Caco-2 (cell line): ENCODE data around the gene TMEM129. TPM values are rescaled to one million over a fixed set of nuclear protein-coding genes. Genes with fewer than 3 reads are reported as not detected.

ENCODE experiments used
- BruUV-seq: library from RNA; stranded (reverse); fragments of 400-500 nt; replicated peaks from 2 replicates; lab custom pipeline; 2021; lab: Mats Ljungman, UMichigan
- CTCF ChIA-PET: fragments of 300-600 bp; sonication (Branson Sonifier 250); formaldehyde crosslinking; loops from one replicate; lab custom pipeline; 2022; ENCODE audit warnings: antibody characterized with exemption; lab: Charles Lee
- POLR2A ChIA-PET: fragments of 300-600 bp; sonication (Branson Sonifier 250); formaldehyde crosslinking; loops from one replicate; lab custom pipeline; 2022; ENCODE audit warnings: antibody characterized with exemption; lab: Charles Lee
- DNase-seq, 2 experiments: peaks; one replicate each; pipeline versions ENCODE4 v3.0.0 to v3.0.0-alpha.2; 2020 to 2022
- H3K27me3 ChIP-seq: replicated peaks from 2 replicates; pipeline ENCODE4 v1.6.0; 2011; ENCODE audit warnings: low read length; ENCODE audit not compliant: control insufficient read depth, insufficient read depth
- H3K36me3 ChIP-seq: 2 replicates; pipeline ENCODE4 v1.5.1; 2011; ENCODE audit warnings: low read length; ENCODE audit not compliant: control insufficient read depth, insufficient read depth
- H3K4me1 ChIP-seq: fragments of 250-450 bp; sonication (Bioruptor Pico); 2 replicates; pipeline ENCODE4 v1.5.1; 2020; ENCODE audit warnings: mild to moderate bottlenecking
- H3K4me3 ChIP-seq: 2 replicates; pipeline ENCODE4 v1.5.1; 2011; ENCODE audit warnings: low read depth, mild to moderate bottlenecking, control low read depth, low read length
- H3K9me3 ChIP-seq: fragments of 250-450 bp; sonication (Bioruptor Pico); 2 replicates; pipeline ENCODE4 v1.5.1; 2020; ENCODE audit warnings: mild to moderate bottlenecking, moderate library complexity
- H3K27ac Mint-ChIP-seq: one replicate; pipeline ENCODE4 v1.8.0; 2022; ENCODE audit warnings: mixed read lengths; ENCODE audit not compliant: unreplicated experiment
- H3K27me3 Mint-ChIP-seq: one replicate; pipeline ENCODE4 v1.8.0; 2022; ENCODE audit warnings: mixed read lengths; ENCODE audit not compliant: insufficient read depth, unreplicated experiment
- H3K36me3 Mint-ChIP-seq: one replicate; pipeline ENCODE4 v1.8.0; 2022; ENCODE audit warnings: mild to moderate bottlenecking, mixed read lengths; ENCODE audit not compliant: insufficient read depth, unreplicated experiment
- H3K4me1 Mint-ChIP-seq: one replicate; pipeline ENCODE4 v1.8.0; 2022; ENCODE audit warnings: low read depth, mixed read lengths; ENCODE audit not compliant: unreplicated experiment
- H3K4me3 Mint-ChIP-seq: one replicate; pipeline ENCODE4 v1.8.0; 2022; ENCODE audit warnings: mild to moderate bottlenecking, moderate library complexity, mixed read lengths; ENCODE audit not compliant: unreplicated experiment
- H3K9me3 Mint-ChIP-seq: one replicate; pipeline ENCODE4 v1.8.0; 2022; ENCODE audit warnings: mixed read lengths; ENCODE audit not compliant: unreplicated experiment
- intact Hi-C: fragments of 100-400 bp; cut with micrococcal nuclease; formaldehyde crosslinking; loops from one replicate; pipeline ENCODE4 v1.10.0; 2022; ENCODE audit not compliant: unreplicated experiment
- total RNA-seq: library from RNA; stranded (reverse); gene quantifications from 2 replicates; pipeline ENCODE4 v1.2.3, GENCODE V29; 2022
- TF ChIP-seq, protein P1 (sequence below), 2 experiments: fragments of 200-600 bp in 1 of 2; IDR thresholded peaks; 1 replicate in 1 of 2; 2 replicates in 1 of 2; pipeline versions ENCODE4 v1.5.1 to v1.8.0; 2011 to 2022; ENCODE audit warnings: antibody characterized with exemption in 1 of 2, control low read depth in 1 of 2, inconsistent platforms in 1 of 2, low read depth in 1 of 2, low read length in 1 of 2, mild to moderate bottlenecking in 1 of 2, moderate library complexity in 1 of 2; ENCODE audit not compliant: insufficient read depth in 1 of 2, severe bottlenecking in 1 of 2, unreplicated experiment in 1 of 2

Gene TMEM129
- total RNA-seq, 1 experiment from 2014 or later: 39.0 TPM

DNA sequence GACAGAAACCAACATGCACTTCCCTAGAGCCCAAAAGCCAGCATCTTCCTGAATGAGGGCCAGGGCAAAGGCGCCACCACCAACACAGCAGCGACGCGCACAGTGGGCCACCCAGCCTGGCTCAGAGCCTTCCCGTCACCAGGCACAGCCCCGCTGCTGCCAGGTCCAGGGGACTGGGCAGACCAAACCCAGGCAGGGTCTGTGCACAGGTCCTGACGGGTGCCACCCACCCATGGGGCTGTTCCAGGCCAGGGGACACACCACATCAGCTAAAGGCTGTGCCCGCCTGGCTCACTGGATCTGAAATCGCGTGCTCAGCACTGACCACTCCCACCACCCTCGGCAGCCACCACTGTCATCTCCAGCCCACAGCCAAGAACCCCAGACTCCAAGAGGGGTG is 50.8 kb downstream of the TMEM129 start:
- H3K27ac Mint-ChIP-seq: no peak overlapping the region

DNA sequence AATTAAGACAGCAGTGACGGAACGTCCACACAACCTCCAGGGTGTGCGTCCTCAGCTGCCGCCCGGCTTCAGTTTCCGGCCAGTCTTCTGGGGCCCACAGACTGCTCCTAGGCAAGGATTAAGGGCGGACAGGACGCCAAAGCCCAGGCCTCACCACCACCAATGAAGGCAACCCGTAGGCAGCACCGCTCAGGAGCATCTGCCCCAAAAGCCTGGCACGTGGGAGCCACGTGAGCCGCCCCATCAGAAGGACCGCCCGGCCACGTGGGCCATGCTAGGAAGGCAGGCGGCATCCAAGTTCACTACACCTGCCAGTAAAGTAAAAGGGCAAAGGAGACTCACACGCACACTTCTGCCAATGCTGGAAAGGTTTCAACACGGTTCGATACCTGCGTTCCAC is 51.3 kb downstream of the TMEM129 start:
- POLR2A ChIA-PET: no interaction called here
- peaks cover under 1% of the 10 kb centered on the region for H3K27me3 Mint-ChIP-seq

More for the DNA sequence above, 50.8 kb downstream of the TMEM129 start:
- Histone ChIP-seq H3K9me3 (no peaks in the 10 kb centered on the region), H3K4me1 (no peaks in the 10 kb centered on the region), H3K36me3 (no peaks in the 10 kb centered on the region), H3K27me3 (no peaks in the 10 kb centered on the region), H3K4me3 (no peak overlapping the region)
- H3K27me3 Mint-ChIP-seq: peaks cover 2% of the 10 kb centered on the region
- intact Hi-C loops: no loop called here
- no peaks in the 10 kb centered on the region for H3K4me1 Mint-ChIP-seq
- DNase-seq: no peak
- BruUV-seq: no TSS peak
- TF ChIP-seq, protein P1, sequence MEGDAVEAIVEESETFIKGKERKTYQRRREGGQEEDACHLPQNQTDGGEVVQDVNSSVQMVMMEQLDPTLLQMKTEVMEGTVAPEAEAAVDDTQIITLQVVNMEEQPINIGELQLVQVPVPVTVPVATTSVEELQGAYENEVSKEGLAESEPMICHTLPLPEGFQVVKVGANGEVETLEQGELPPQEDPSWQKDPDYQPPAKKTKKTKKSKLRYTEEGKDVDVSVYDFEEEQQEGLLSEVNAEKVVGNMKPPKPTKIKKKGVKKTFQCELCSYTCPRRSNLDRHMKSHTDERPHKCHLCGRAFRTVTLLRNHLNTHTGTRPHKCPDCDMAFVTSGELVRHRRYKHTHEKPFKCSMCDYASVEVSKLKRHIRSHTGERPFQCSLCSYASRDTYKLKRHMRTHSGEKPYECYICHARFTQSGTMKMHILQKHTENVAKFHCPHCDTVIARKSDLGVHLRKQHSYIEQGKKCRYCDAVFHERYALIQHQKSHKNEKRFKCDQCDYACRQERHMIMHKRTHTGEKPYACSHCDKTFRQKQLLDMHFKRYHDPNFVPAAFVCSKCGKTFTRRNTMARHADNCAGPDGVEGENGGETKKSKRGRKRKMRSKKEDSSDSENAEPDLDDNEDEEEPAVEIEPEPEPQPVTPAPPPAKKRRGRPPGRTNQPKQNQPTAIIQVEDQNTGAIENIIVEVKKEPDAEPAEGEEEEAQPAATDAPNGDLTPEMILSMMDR (IDR thresholded peaks at IDR 0.05; ENCODE audit: insufficient read depth in 1 of 2, low read depth in 1 of 2, low read length in 1 of 2, severe bottlenecking in 1 of 2, unreplicated experiment in 1 of 2): no peak
- H3K36me3 Mint-ChIP-seq: no peaks in the 10 kb centered on the region
- ChIA-PET POLR2A (no interaction called here), CTCF (interaction anchor here (0.6 kb wide), 1 partner anchor 60 kb away, joined by 3 read pairs; no protein-coding TSS in a partner anchor)
- no peaks in the 10 kb centered on the region for H3K9me3 Mint-ChIP-seq
- no peak overlapping the region for H3K4me3 Mint-ChIP-seq

DNA sequence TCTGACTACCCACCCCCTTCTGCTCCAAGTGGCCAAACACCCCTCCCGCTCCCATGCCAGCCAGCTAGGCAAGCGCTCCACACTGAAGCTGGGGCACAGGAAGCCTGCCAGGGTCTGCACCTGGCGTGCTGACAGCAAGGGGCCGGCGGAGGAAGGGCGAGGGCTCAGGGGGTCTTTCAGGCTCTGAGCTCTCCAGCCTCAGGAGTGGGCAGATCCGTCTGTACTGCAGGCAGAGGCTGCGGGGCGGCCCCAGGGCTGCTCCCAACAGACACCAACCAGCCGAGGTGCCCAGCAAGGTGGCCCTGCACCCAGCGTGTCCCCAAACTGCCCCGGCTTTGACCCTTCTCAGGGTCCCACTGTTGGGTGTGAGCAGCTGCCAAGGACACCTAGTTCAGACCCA is 51.9 kb downstream of the TMEM129 start:
- Histone ChIP-seq H3K4me3 (no peak overlapping the region), H3K4me1 (peaks cover 6% of the 10 kb centered on the region), H3K9me3 (no peaks in the 10 kb centered on the region), H3K27me3 (no peaks in the 10 kb centered on the region), H3K36me3 (no peaks in the 10 kb centered on the region)
- DNase-seq: no peak
- POLR2A ChIA-PET: no interaction called here
- H3K27me3 Mint-ChIP-seq: no peaks in the 10 kb centered on the region
- H3K27ac Mint-ChIP-seq: no peak overlapping the region
- no peaks in the 10 kb centered on the region for H3K4me1 Mint-ChIP-seq
- H3K4me3 Mint-ChIP-seq: no peak overlapping the region
- intact Hi-C loops: no loop called here
- TF ChIP-seq, protein P1 (IDR thresholded peaks at IDR 0.05; ENCODE audit: insufficient read depth in 1 of 2, low read depth in 1 of 2, low read length in 1 of 2, severe bottlenecking in 1 of 2, unreplicated experiment in 1 of 2): no peak
- no peaks in the 10 kb centered on the region for H3K36me3 Mint-ChIP-seq
- no TSS peak for BruUV-seq
- CTCF ChIA-PET: interaction anchor here (0.5 kb wide), 1 partner anchor 167 kb away, joined by 5 read pairs; no protein-coding TSS in a partner anchor
- H3K9me3 Mint-ChIP-seq: no peaks in the 10 kb centered on the region

More for the DNA sequence above, 51.3 kb downstream of the TMEM129 start:
- intact Hi-C loops: no loop called here
- no peak for DNase-seq
- Histone ChIP-seq H3K27me3 (no peaks in the 10 kb centered on the region), H3K9me3 (no peaks in the 10 kb centered on the region), H3K36me3 (no peaks in the 10 kb centered on the region), H3K4me1 (no peaks in the 10 kb centered on the region; the same call in 1 of the 2 replicates), H3K4me3 (no peak overlapping the region)
- TF ChIP-seq, protein P1 (IDR thresholded peaks at IDR 0.05; ENCODE audit: insufficient read depth in 1 of 2, low read depth in 1 of 2, low read length in 1 of 2, severe bottlenecking in 1 of 2, unreplicated experiment in 1 of 2): no peak
- Mint-ChIP-seq H3K36me3 (no peaks in the 10 kb centered on the region), H3K27ac (no peak overlapping the region), H3K9me3 (no peaks in the 10 kb centered on the region), H3K4me1 (no peaks in the 10 kb centered on the region), H3K4me3 (no peak overlapping the region)
- CTCF ChIA-PET: no interaction called here
- no TSS peak for BruUV-seq
